Endothelial cell of umbilical vein (primary cell): ENCODE data around the gene NQO1. TPM values are rescaled to one million over a fixed set of nuclear protein-coding genes. Genes with fewer than 3 reads are reported as not detected.
"Not testable (repeated sequence)": the region's sequence is repeated elsewhere in the genome, so short reads cannot be mapped to it uniquely, and the experiment has no call there.

Experiments
- BruUV-seq: library from RNA; stranded (reverse); fragments of 400-500 nt; replicated peaks from 2 replicates; lab custom pipeline; 2021; lab: Mats Ljungman, UMichigan
- CTCF ChIA-PET: fragments of 300-600, 350-600 bp; sonication (Branson Sonifier 250); formaldehyde crosslinking; loops from one replicate; lab custom pipeline; 2021; ENCODE audit warnings: antibody characterized with exemption, inconsistent platforms; lab: Charles Lee
- POLR2A ChIA-PET: fragments of 300-600, 350-600 bp; sonication (Branson Sonifier 250); formaldehyde crosslinking; loops from one replicate; lab custom pipeline; 2021; ENCODE audit warnings: antibody characterized with exemption, inconsistent platforms; lab: Charles Lee
- DNase-seq: peaks from one replicate; pipeline ENCODE4 v3.0.0-alpha.2; 2011; ENCODE audit warnings: low read depth, low spot score
- FAIRE-seq: peaks from 2 replicates; lab custom pipeline; 2011; peaks lifted over from hg19 to GRCh38; lab: Jason Lieb, UNC
- H2AFZ ChIP-seq: 2 replicates; pipeline ENCODE4 v1.6.0; 2012; ENCODE audit warnings: low read depth, low read length, control low read depth, inconsistent platforms
- H3K27ac ChIP-seq: 2 replicates; pipeline ENCODE4 v1.5.1; 2011; ENCODE audit warnings: low read depth, mild to moderate bottlenecking, control low read depth, low read length, moderate library complexity; ENCODE audit not compliant: insufficient read depth
- H3K27me3 ChIP-seq, 2 experiments: 2 replicates each; pipeline versions ENCODE4 v1.6.0 to v1.6.1; 2011; ENCODE audit warnings: low read length in 2 of 2, mixed read lengths in 1 of 2; ENCODE audit not compliant: control insufficient read depth in 2 of 2, insufficient read depth in 2 of 2
- H3K36me3 ChIP-seq, 2 experiments: 2 replicates in 1 of 2; 3 replicates in 1 of 2; pipeline ENCODE4 v1.5.1; 2011; ENCODE audit warnings: low read length in 2 of 2, mild to moderate bottlenecking in 1 of 2, moderate library complexity in 1 of 2; ENCODE audit not compliant: control insufficient read depth in 2 of 2, insufficient read depth in 2 of 2; ENCODE audit errors: extremely low read depth in 1 of 2
- H3K4me1 ChIP-seq: 3 replicates; pipeline ENCODE4 v1.5.1; 2011; ENCODE audit warnings: mild to moderate bottlenecking, low read length; ENCODE audit not compliant: control insufficient read depth, insufficient read depth; ENCODE audit errors: extremely low read depth
- H3K4me2 ChIP-seq: 2 replicates; pipeline ENCODE4 v1.6.1; 2011; ENCODE audit warnings: low read length, control low read depth, mixed read lengths; ENCODE audit not compliant: insufficient read depth
- H3K4me3 ChIP-seq, 3 experiments: fragments of 200-600 bp in 1 of 3; sonication (generic), shearing (Covaris generic) in 1 of 3; replicated peaks in 1 of 3; 2 replicates each; pipeline ENCODE4 v1.5.1; 2011 to 2016; ENCODE audit warnings: control low read depth in 3 of 3, low read length in 3 of 3, mild to moderate bottlenecking in 2 of 3, inconsistent platforms in 1 of 3, low read depth in 1 of 3, moderate library complexity in 1 of 3; ENCODE audit not compliant: insufficient read depth in 1 of 3
- H3K79me2 ChIP-seq: 2 replicates; pipeline ENCODE4 v1.6.0; 2012; ENCODE audit warnings: low read length, inconsistent platforms; ENCODE audit not compliant: control insufficient read depth, insufficient read depth
- H3K9ac ChIP-seq: replicated peaks from 2 replicates; pipeline ENCODE3; 2011; ENCODE audit warnings: low read length, control low read depth; ENCODE audit not compliant: insufficient read depth; ENCODE audit errors: extremely low read depth
- H3K9me1 ChIP-seq: replicated peaks from 3 replicates; pipeline ENCODE4 v1.6.0; 2011; ENCODE audit warnings: mild to moderate bottlenecking, low read length; ENCODE audit not compliant: control insufficient read depth, insufficient read depth; ENCODE audit errors: extremely low read depth
- H3K9me3 ChIP-seq: replicated peaks from 2 replicates; pipeline ENCODE4 v1.5.1; 2012; ENCODE audit warnings: low read length, inconsistent platforms; ENCODE audit not compliant: control insufficient read depth, insufficient read depth
- H4K20me1 ChIP-seq: replicated peaks from 2 replicates; pipeline ENCODE3; 2011; ENCODE audit warnings: mild to moderate bottlenecking, low read length; ENCODE audit not compliant: control insufficient read depth, insufficient read depth; ENCODE audit errors: extremely low read depth
- EZH2 ChIP-seq: IDR thresholded peaks from 2 replicates; pipeline ENCODE4 v1.6.1; 2012; ENCODE audit warnings: borderline replicate concordance, low read depth, mild to moderate bottlenecking, moderate library complexity, low read length, inconsistent platforms; ENCODE audit not compliant: severe bottlenecking
- FOS ChIP-seq: IDR thresholded peaks from 2 replicates; pipeline ENCODE4 v1.6.1; 2011; ENCODE audit warnings: mild to moderate bottlenecking, low read length, moderate library complexity, borderline replicate concordance; ENCODE audit not compliant: insufficient read depth
- GATA2 ChIP-seq: IDR thresholded peaks from 2 replicates; pipeline ENCODE4 v1.7.0; 2011; ENCODE audit warnings: low read depth, mild to moderate bottlenecking, moderate library complexity, mixed read lengths, low read length; ENCODE audit not compliant: insufficient read length, insufficient read depth
- JUN ChIP-seq: IDR thresholded peaks from 2 replicates; pipeline ENCODE4 v1.6.1; 2011; ENCODE audit warnings: borderline replicate concordance, low read depth; ENCODE audit not compliant: insufficient read length, insufficient read depth
- MYC ChIP-seq: IDR thresholded peaks from one replicate; pipeline ENCODE4 v1.6.1; 2011; ENCODE audit warnings: mild to moderate bottlenecking, low read depth, low read length
- POLR2A ChIP-seq: IDR thresholded peaks from 2 replicates; pipeline ENCODE4 v1.6.1; 2012; ENCODE audit warnings: low read depth, mild to moderate bottlenecking, control low read depth, low read length
- POLR2AphosphoS5 ChIP-seq: IDR thresholded peaks from 2 replicates; pipeline ENCODE4 v1.6.1; 2012; ENCODE audit warnings: low read depth, mild to moderate bottlenecking, control low read depth, low read length, moderate library complexity; ENCODE audit not compliant: insufficient read depth
- dilution Hi-C: fragments of 300-500 bp; cut with MboI; formaldehyde crosslinking; loops from one replicate; pipeline ENCODE4 v1.15.0; 2019; ENCODE audit warnings: low sequenced_read_pairs; ENCODE audit not compliant: extremely low pct_ligation_motif_present
- intact Hi-C: fragments of 100-400 bp; cut with micrococcal nuclease; formaldehyde crosslinking; loops from one replicate; pipeline ENCODE4 v1.10.0; 2022
- polyA plus RNA-seq, 4 experiments: library from polyadenylated mRNA; depleted of rRNA in 3 of 4; stranded (reverse) in 3 of 4; unstranded in 1 of 4; fragments of >200 nt; gene quantifications; 2 replicates each; pipeline versions ENCODE4 v1.2.1 to v1.2.3, GENCODE V29; 2011 to 2012; ENCODE audit warnings: missing spikeins in 1 of 4
- total RNA-seq: library from RNA; stranded (reverse); gene quantifications from 2 replicates; pipeline ENCODE4 v1.2.3, GENCODE V29; 2021
- TF ChIP-seq, protein P1 (sequence below): IDR thresholded peaks from 2 replicates; pipeline ENCODE4 v1.6.1; 2011; ENCODE audit not compliant: insufficient read depth, insufficient read length
- TF ChIP-seq, protein P2 (sequence below), 2 donors: IDR thresholded peaks; 1 replicate in 1 of 2; 2 replicates in 1 of 2; pipeline ENCODE4 v1.5.1; 2011; ENCODE audit warnings: low read length in 2 of 2, mild to moderate bottlenecking in 2 of 2, moderate library complexity in 2 of 2, control low read depth in 1 of 2, inconsistent platforms in 1 of 2, low read depth in 1 of 2; ENCODE audit not compliant: insufficient read depth in 1 of 2; ENCODE audit errors: extremely low read depth in 1 of 2

NQO1 gene
- total and polyA plus RNA-seq, 2 donors (not counting 3 experiments of a cell fraction or from before 2014, with no cell fraction given), result 257 to 345 TPM

DNA sequence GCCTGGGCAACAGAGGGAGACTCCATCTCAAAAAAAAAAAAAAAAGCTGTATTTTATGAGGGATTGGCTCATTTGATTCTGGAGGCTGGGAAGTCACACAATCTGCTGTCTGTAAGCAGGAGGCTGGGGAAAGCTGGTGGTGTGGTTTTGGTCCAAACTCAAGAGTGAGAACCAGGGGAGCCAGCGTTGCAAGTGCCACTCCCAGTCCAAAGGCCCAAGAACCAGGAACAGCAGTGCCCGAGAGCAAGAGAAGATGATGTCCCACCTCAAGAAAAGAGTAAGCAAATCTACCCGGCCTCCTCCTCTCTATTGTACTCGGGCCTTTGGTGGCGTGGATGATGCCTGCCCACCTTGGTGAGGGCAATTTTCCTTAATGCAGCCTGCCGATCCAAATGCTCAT, 5.7 kb upstream of the NQO1 start:
- Histone ChIP-seq H4K20me1 (no peaks in the 10 kb centered on the region), H3K4me3 (no peak overlapping the region), H3K79me2 (peaks cover 3% of the 10 kb centered on the region), H3K9me1 (no peaks in the 10 kb centered on the region), H3K4me2 (no peak overlapping the region), H3K36me3 (no peaks in the 10 kb centered on the region), H3K27me3 (no peaks in the 10 kb centered on the region), H2AFZ (no peak overlapping the region), H3K9me3 (no peaks in the 10 kb centered on the region), H3K4me1 (peaks cover 10% of the 10 kb centered on the region), H3K9ac (no peak overlapping the region), H3K27ac (no peak overlapping the region)
- DNase-seq, result no peak
- no TSS peak for BruUV-seq
- ChIA-PET CTCF (no interaction called here), POLR2A (no interaction called here)
- no peak for FAIRE-seq
- dilution Hi-C loops, result no loop called here
- intact Hi-C loops, result no loop called here
- TF ChIP-seq POLR2AphosphoS5, result no peak
- no peak for TF ChIP-seq GATA2
- TF ChIP-seq, protein P1, sequence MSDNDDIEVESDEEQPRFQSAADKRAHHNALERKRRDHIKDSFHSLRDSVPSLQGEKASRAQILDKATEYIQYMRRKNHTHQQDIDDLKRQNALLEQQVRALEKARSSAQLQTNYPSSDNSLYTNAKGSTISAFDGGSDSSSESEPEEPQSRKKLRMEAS, result no peak
- no peak for TF ChIP-seq EZH2
- no peak for TF ChIP-seq MYC
- TF ChIP-seq FOS, result no peak
- TF ChIP-seq POLR2A, result no peak
- no peak for TF ChIP-seq JUN
- TF ChIP-seq, protein P2, sequence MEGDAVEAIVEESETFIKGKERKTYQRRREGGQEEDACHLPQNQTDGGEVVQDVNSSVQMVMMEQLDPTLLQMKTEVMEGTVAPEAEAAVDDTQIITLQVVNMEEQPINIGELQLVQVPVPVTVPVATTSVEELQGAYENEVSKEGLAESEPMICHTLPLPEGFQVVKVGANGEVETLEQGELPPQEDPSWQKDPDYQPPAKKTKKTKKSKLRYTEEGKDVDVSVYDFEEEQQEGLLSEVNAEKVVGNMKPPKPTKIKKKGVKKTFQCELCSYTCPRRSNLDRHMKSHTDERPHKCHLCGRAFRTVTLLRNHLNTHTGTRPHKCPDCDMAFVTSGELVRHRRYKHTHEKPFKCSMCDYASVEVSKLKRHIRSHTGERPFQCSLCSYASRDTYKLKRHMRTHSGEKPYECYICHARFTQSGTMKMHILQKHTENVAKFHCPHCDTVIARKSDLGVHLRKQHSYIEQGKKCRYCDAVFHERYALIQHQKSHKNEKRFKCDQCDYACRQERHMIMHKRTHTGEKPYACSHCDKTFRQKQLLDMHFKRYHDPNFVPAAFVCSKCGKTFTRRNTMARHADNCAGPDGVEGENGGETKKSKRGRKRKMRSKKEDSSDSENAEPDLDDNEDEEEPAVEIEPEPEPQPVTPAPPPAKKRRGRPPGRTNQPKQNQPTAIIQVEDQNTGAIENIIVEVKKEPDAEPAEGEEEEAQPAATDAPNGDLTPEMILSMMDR (IDR thresholded peaks at IDR 0.05; ENCODE audit: extremely low read depth in 1 of 2, insufficient read depth in 1 of 2, low read depth in 1 of 2, low read length in 2 of 2), result no peak

DNA sequence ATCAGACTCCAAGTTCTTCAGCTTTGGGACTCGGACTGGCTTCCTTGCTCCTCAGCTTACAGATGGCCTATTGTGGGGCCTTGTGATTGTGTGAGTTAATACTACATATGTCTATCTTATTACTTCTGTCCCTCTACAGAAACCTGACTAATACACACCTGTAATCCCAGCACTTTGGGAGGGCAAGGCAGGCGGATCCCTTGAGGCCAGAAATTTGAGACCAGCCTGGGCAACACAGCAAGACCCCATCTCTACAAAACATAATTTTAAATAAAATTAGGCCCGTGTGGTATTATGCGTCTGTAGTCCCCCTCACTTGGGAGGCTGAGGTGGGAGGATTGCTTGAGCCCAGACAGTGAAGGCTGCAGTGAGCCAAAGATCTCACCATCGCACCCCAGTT, 4.9 kb upstream of the NQO1 start:
- H3K79me2 ChIP-seq, H3K4me3 ChIP-seq, DNase-seq, H3K9ac ChIP-seq, dilution Hi-C loops, H3K36me3 ChIP-seq, H3K4me2 ChIP-seq, H3K27ac ChIP-seq, H3K9me3 ChIP-seq, H3K9me1 ChIP-seq, H3K27me3 ChIP-seq, FAIRE-seq, intact Hi-C loops, CTCF ChIA-PET, H4K20me1 ChIP-seq, POLR2A ChIA-PET, H2AFZ ChIP-seq, BruUV-seq: not testable (repeated sequence)
- H3K4me1 ChIP-seq, result peaks cover 12% of the 10 kb centered on the region

GRCh38 chr16:69729030-69729429, 2.7 kb upstream of the NQO1 start:
- not testable (repeated sequence) for H3K27ac ChIP-seq, BruUV-seq, DNase-seq

More at GRCh38 chr16:69729030-69729429, 2.7 kb upstream of the NQO1 start:
- H3K4me2 ChIP-seq, H3K27me3 ChIP-seq, dilution Hi-C loops, H3K4me3 ChIP-seq, H3K36me3 ChIP-seq, POLR2A ChIA-PET, H3K9ac ChIP-seq, FAIRE-seq, H3K9me1 ChIP-seq, H2AFZ ChIP-seq, intact Hi-C loops, H4K20me1 ChIP-seq, H3K9me3 ChIP-seq: not testable (repeated sequence)
- Histone ChIP-seq H3K79me2 (peaks cover 25% of the 10 kb centered on the region), H3K4me1 (peaks cover 29% of the 10 kb centered on the region)
- CTCF ChIA-PET, result interaction anchor here (0.9 to 8.5 kb wide), 5 partner anchors 12 to 333 kb away, joined by 3 to 55 read pairs (median 3); partner anchors contain the start of gene NOB1
